NCI-H1092 (cell line): ENCODE measurements around the gene SMIM20.

Experiments used
- DNase-seq: peaks from one replicate; lab custom pipeline; 2025; lab: John Stamatoyannopoulos, UW

Gene SMIM20

DNA sequence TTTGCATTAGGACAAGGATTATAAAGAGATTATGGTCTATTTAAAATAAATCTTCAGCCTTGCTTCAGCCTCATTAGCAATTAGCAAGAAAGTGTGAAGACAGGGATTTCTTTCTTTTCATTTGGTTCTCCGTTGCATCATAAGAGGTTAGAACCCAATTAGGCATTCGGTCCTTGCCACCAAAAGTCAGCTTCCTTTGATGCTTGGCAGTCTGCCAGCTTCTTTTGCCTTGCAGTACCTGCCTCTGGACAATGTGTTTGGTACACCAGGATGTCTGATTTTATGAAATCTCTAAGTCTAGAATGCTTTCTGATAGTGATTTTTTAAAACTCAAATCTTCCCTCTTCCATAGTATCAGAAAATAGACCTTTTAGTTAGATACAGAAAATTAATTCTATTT is 12.4 kb downstream of the SMIM20 start:
- peak; percentile 11 for DNase-seq

DNA sequence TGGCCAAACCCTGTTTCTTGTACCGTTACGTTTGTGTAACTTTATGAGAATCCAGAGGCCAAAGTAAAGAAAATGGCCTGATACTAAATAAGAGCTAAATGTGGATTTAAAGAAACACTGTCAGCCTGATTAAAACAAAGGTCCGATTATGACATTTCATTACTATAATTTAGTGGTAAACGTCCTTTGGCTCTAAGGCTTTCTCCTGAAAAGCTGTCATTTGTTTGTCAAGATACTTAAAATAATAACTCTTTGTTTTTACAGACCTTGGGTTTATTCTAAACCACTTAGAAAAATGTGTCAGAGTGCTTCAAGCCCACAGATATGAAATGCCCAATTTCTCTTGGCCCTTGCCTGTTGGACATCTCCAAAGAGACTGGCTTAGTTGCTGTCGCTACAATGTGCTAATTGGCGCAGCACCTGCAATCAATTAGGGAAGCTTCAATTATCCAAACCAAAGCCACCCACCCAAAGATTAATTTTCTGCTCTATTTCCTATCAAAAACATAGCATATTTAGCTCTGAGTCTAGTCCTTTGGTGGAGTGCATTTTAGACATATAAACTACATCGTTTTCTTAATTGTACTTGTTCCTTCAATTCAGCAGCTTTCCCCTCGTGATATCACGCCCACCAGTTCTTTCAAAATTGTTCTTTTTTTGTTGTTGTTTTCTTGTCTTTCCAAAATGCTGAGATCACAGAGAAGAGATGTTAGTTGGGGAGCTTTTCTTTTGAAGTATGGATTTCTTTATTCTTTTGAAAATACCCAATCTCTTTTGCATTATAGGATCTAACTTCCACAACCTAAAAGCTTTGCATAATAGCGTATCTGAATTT is 13.6 kb downstream of the SMIM20 start:
- DNase-seq = peak; percentile 30

DNA sequence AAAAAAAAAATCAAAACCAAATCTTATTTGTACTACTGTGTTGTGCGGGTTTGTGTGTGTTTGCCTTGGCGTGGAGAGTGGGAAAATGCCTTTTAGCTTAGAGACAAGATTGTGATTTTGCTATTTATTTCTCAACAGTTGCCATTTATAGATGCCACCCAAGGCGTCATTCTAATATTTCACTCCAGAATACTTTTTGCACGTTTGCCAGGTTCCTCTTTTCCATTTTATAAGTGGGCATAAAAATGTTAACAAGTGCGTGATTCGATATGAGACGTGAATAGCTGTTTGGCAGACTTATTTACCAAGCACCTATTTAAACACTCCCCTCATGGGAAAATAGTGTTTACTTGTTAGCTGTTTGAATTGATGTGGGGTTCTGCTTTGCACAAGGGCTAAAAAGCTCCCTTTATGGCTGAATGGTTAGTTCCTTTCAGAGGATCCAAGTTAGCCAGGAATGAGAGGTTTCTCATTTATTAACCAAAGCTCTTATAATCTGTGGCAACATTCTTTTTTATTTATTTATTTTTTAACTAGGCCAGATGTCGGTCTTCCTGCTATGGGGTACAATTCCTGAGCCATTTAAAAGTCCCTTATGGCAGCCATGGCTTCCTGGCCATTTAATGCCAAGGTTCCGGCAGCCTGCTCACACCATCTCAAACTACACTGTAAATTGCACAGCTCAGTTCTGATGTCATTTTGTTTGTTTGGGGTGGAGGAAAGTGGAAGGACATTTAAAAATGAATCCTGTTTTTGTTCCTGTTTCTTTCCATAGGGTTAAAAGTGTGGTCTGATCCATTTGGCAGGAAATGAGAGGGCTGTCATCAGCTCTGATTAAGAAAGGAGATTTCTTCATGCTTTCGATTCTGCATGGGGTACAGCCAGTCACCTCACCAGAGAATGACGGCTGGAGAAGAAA is 14.6 kb downstream of the SMIM20 start:
- DNase-seq = peak; percentile 94

DNA sequence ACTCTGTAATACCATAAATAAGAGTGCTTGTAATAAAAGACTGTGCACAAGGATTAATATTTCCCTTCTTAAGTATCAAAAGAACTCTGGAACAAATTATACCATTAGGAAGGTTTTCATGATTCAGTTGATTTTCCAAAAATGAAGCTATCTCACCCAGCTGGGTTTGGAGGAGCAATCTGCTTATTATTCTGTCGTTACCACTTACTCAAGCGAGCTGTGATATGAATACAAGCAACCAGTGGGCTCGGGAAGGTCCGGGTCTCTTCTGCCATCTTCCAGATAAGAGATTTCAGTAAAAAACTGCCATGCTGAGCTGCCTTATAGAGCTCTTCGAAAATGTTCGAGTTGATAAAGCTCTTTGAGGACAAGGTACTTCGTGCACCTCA is 15.3 kb downstream of the SMIM20 start:
- no peak for DNase-seq

DNA sequence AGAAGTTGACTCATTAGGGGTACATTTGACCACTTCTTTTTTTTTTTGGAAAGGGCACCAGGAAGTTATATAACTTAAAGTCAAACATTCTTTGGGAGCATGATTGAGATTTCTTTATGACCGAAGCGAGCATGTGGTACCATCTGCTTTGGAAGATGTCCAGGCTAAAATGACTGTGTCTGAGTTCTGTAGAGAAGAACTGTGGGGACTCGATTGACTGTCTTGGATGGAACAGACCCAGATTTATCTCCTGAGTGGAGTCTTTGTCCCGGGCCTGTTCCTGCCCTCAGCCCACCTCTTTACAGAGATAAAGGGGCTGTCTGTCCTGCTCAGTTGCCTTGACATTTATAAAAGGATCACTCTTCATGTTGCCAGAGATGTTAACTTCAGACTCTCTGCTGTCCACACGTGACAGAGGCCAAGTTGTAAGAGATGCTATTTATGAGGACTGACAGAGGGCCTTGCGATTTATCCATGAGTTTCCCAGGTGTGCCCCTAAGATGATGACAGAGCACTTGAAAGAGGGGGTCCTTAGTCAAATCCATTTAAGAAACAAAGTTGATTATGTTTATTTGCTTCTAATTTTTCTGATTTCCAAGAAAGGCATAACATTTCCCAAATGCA is 16.8 kb downstream of the SMIM20 start:
- no peak for DNase-seq

DNA sequence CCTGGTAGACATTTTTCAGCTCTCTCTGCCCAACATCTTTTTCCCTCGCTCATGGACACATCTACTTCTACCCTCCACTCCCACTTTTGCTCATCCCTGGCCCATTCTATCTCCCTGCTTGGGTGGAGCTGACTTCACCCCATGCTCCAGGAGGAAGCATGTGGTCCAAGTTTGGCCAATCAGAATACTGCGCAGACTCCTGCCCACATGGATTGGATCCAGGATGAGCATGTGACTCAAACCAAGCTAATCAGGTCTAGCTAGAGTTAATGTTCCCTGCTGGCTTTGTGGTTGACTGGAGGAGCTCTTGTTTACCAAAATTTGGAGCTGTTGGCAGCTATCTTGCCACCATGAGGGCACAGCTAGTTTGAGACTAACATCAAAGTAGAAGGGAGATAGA is 22.7 kb downstream of the SMIM20 start:
- DNase-seq = no peak

DNA sequence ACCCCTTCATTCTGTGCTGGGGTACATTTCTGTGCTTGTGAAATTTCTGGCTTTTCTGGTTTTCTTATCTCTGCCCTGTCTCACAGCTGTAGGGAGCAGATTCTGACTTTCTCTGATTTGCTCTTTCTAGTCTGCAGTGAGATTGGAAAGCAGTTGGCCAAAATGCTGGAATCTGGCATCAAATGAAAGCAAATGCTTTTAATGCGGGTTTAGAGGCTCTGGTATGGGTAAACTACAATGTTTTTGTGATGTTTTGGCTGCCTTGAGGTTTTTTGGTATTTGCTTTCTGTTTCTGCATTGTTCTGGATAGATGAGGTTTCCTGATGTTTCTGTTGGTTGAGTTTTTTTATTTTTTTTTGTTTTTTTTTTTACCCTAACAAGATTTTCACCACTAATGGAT is 23.8 kb downstream of the SMIM20 start:
- DNase-seq = no peak

DNA sequence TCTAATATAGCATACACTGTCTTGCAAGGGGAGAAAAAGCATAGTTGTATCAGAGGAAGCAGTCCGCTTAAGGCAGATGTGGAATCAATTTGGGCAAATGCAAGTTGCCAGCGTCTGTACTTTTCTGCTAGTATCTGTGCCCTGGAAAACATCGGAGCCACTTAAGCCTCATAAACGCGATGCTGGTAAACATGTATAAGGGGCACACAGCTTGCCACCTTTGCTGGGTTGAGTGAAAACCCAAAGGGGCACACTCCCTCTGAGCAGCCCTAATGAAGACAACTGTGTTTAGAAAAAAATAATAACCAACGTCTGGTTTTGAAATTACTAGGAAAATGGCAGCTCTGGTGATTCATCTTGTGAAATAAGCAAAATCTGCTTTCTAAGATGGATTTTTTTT is 24.3 kb downstream of the SMIM20 start:
- no peak for DNase-seq

DNA sequence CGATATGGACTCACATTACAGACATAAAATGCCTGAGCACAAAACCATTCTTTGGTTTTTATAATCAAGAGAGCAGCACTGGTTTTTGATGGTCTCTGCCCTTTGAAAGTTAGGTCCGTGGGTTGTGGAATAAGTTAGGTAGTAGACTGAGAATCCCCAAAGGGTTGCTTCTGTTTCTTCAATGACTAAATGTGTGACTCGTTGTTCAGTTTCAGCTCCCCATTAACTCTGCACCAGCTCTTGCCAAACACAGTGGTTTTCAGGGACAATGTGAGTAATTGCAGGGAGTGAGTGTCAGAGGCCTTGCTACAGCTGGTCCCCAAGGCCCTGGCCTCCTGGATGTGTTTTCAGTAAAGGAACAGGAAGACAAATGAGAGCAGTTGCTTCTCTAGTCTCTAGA is 24.8 kb downstream of the SMIM20 start:
- no peak for DNase-seq

DNA sequence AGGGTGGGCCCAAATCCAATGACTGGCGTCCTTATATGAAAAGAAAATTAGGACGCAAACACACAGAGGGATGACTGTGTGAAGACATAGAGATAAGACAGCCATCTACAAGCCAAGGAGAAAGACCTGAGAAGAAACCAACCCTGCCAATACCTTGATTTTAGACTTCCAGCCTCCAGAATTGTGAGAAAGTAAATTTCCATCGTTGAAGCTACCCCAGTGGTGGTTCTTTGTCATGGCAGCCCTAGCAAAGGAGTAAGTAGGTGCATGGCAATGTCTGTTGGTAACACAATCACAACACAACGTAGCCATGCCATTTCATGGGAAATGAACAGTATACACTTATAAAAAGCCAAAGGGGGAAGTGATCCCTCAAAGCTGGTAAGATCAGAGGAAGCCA is 25.3 kb downstream of the SMIM20 start:
- DNase-seq = no peak

DNA sequence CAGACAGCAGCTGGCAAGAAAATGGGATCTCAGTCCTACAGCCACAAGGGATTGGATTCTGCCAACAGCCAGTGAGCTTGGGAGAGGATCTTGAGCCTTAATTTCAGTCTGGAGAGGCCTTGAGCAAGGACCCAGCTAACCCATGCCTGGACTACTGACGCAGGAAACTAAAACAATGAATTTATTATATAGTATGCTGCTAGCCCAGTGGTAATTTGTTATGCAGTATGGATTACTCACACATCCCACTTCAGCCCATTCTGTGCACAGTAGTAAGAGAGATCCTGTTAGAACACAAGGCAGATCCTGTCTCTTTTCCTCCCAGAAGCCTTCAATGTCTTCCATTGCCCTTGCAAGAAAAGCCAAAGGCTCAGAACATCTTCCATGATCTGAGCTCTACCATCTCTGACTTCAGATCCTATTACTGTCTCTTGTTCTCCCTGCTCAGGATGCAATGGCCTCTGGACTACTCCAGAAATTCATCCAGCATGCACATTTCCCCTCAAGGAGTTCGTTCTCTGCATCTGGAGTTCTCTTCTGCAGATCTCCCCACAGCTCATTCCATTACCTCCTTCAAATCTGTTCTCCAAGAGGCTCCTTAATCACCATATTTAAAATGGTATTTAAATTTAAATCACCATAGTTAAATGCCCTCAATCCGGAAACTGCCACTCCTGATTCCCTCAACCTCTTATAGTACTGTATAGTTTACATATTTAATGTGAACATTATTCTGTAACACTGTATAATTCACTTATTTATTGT is 27.6 kb downstream of the SMIM20 start:
- DNase-seq = no peak

DNA sequence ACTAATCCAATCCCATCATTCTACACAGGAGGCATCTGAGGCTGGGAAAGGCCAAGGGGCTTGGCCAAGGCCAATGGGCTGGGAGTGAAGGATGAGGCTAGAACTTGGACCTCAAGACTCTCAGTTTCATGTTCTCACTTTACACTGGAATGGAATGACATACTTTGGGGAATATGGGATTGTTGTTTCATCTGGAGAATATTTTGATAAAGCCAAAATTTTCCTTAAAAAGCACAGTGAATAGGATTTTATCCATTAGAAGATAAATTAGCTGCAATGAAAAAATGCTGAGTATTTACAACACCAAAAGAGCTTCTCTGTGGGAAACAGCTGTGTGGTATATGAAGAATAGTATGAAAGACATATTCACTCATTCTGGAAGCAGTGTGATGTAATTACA is 29.3 kb downstream of the SMIM20 start:
- no peak for DNase-seq

DNA sequence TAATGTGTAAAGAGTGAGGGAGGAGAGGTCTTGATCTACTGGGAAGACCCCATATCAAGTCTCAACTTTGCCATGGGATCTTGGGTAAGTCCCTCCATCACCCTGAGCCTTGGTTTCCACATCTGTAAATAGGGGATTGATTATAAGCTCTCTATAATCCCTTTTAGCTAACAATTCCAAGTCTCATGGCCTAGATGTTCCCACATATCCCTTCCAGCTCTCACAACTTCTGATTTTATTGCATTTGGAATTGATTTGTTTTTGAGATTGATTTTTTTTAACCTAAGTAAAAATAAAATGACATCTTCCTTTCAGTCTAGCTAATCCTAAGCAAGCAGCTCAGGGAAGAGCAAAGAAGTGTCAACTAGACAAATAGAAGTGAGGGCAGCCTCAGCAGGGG is 29.8 kb downstream of the SMIM20 start:
- DNase-seq = no peak

DNA sequence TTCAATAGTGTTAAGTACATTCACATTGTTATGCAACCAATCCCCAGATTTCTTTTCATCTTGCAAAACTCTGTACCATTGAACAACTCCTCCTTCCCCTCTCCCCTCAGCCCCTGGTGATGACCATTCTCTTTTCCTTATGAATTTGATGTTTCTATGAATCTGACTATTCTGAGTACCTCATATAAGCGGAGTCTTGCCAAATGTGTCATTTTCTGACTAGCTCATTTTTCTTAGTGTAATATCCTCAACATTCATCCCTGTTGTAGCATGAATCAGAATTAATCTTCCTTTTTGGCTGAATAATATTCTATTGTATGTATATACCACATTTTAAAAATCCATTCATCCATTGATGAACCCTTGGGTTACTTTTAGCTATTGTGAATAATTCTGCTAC is 34.0 kb downstream of the SMIM20 start:
- DNase-seq = no peak

DNA sequence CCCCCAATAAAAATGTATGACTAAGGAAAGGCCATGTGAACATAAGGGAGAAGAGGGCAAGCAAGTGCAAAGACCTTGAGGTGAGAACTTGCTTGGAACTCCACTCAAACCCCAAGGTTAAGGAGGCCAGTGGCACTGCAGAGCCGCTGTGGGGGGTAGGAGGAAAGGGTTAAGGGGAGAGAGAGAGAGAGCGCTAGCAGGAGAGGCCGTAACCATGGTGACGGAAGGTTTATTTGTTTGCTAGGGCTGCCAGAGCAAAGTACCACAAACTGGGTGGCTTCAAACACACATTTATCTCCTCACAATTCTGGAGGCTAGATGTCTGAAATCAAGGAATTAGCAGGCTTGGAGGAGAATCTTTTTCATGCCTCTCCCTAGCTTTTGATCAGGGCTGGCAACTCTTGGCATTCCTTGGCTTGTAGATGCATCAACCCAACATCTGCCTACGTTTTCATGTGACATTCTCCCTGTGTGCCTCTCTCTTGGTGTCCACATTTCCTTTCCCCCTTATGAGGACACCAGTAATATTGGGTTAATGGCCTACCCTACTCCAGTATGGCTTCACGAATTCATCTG is 35.2 kb downstream of the SMIM20 start:
- DNase-seq = no peak

DNA sequence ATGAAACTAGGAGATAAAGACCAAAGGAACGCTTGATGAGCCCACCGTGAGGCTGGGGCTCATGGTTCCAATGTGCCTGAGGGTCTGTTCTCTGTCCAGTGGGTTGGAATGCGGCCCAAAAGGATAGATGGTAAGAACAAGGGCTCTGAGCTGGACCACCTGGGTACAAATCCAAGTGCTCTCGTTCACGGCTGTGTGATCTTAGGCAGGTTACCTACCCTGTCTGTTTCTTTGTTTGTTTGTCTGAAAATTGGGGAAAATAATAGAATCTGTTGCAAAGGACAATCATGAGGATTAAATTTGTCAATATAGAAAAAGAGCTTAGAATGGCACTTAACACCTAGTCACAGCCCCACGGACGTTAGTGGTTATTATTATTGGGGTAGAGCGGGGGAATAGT is 36.0 kb downstream of the SMIM20 start:
- no peak for DNase-seq

DNA sequence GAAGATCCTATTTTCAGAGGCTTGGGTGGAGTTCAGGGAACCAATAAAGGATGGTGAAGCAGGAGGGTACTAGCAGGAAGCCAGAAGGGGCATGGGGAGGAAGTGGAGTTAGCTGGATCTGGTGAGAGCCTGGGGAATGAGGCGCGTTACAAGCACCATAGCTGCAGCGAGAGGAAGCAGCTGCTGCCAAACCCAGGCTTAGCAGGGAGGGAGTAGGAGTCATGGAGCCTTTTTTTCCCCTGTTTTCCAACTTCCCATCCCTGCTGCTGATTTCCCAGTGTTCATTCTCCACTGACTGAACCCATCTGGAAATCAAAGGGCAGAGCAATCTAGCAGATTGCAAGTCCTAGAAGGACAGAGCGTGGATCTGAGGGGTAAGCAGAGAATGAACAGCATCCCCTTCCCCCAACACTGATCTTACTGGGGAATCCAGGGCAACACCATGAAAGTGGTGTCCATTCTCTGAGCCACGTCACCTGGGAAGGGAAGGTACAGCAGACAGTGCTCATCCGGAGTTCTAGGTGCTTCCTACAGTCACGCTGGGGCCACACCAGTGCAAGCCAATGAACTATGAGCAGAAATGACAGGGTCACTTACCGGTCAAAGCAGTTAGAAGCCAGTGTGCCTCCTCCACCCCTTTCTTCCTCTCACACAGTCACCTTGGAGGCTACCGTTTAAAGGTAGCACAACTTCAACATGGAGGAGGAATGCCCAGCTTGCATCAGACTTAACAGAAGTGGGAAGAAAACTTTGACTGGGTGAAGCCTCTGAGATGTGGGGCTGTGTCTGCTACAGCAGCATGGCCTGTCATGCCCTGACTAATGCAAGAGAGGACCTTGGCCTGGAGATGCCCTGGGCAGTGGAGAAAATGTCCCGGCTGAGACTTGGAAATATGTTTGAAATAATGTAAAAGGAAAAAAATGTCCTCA is 36.7 kb downstream of the SMIM20 start:
- DNase-seq = no peak

DNA sequence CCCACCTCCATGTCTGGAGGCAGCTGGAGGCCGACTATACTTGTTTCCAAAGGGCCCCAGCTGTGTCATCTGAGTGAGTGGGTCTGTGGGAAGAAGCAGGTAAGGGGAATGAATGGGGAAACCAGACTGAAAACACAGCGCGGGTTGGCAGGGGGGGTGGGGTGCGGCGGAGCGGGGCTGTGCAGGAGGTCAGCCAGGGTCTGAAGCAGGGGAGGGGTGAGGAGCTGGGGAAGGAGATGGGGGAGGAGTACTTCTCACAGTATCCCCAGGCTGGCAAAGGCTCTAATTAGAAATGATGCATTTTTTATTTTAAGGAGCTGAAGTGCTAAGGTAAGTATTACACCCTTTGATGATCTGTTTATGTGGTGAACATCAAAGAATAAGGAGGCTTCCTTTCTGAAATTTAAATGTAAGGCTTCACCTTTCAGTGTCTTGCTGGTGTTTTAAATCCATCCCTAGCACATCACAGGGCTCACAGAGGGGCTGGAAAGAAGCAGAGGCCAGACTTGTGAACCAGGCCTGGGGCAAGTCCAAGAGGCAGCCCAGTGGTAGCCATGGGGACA is 37.5 kb downstream of the SMIM20 start:
- DNase-seq = no peak

DNA sequence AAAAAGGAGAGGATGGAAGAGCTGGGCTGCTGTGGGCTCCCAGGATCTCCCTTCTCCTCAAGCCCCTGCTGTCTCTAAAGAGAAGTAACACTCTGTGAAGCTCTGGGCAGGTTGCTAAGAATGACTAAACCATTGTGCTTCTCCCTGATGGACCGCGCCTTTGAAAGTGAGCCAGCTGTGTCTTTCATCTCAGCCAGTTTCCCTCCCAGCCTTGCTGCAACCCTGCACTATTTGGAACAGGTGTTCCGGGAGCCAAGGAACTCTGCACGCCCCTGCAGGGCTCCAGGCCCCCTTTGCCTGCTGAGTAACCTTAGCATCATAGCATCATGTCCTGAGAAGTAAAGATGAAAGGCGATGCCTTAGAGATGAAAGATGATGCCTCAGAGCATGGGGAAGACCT is 39.7 kb downstream of the SMIM20 start:
- no peak for DNase-seq

DNA sequence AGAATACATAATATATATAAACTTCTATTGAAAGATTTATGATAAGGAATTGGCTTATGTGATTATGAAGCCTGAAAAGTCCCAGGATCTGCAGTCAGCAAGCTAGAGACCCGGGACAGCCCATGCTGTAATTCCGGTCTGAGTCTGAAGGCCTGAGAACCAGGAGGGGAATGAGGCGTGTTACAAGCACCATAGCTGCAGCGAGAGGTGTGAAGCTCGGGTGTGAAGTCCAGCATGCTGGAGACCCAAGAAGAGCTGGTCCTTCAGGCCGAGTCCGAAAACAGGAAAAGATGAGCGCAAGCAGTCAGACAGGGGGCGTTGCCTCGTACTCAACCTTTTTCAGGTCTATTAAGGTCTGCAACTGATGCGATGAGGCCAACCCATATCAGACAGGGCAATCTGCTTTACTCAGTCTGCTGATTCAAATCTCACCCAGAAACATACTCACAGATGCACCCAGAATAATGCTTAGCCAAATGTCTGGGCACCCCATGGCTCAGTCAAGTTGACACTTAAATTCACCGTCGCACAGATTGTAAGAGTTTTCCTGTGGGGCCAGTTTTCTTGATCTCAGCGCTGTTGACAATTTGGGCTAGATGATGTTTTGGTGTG is 40.4 kb downstream of the SMIM20 start:
- DNase-seq = no peak
